K562 (cell line): ENCODE measurements around the gene URAD. TPM values are rescaled to one million over a fixed set of nuclear protein-coding genes. Genes with fewer than 3 reads are reported as not detected.

ENCODE experiments used
- ATAC-seq: fragments of 200-7000 bp; cut with Tn5 transposase; 3 replicates; pipeline ENCODE4 v1.9.1; 2020; ENCODE audit warnings: moderate library complexity
- BruUV-seq: library from RNA; stranded (reverse); fragments of 400-500 nt; replicated peaks from 2 replicates; lab custom pipeline; 2021; lab: Mats Ljungman, UMichigan
- CTCF ChIA-PET: fragments of 300-600 bp; formaldehyde crosslinking; extraction: SDS; loops from one replicate; lab custom pipeline; 2021; ENCODE audit warnings: low intra/inter-chr PET ratio; lab: Yijun Ruan, JAX
- POLR2A ChIA-PET: fragments of 300-600, 350-650 bp; sonication (Branson Sonifier 250); formaldehyde crosslinking; extraction: SDS; loops from one replicate; lab custom pipeline; 2021; ENCODE audit warnings: antibody characterized with exemption, inconsistent platforms; lab: Yijun Ruan, JAX
- DNase-seq, 4 experiments: peaks; one replicate each; pipeline versions ENCODE4 v3.0.0 to v3.0.0-alpha.2; 2011 to 2018; ENCODE audit warnings: low spot score in 3 of 4, mixed read lengths in 3 of 4; ENCODE audit errors: extremely low read depth in 1 of 4
- FAIRE-seq: peaks from 2 replicates; lab custom pipeline; 2011; peaks lifted over from hg19 to GRCh38; lab: Jason Lieb, UNC
- H2AFZ ChIP-seq: 2 replicates; pipeline ENCODE4 v1.6.0; 2011; ENCODE audit warnings: low read depth, low read length, control low read depth, inconsistent platforms
- H3K27ac ChIP-seq: fragments of 200-600 bp; 3 replicates; pipeline ENCODE4 v1.8.0; 2011; ENCODE audit warnings: low read depth, mild to moderate bottlenecking, control low read depth, inconsistent platforms, low read length, moderate library complexity, mixed read lengths; ENCODE audit errors: extremely low read depth
- H3K27me3 ChIP-seq, 2 experiments: fragments of 300-600 bp in 1 of 2; 2 replicates in 1 of 2; 3 replicates in 1 of 2; pipeline versions ENCODE4 v1.6.0 to v1.8.0; 2011; ENCODE audit warnings: inconsistent platforms in 2 of 2, low read length in 2 of 2, mild to moderate bottlenecking in 1 of 2, mixed read lengths in 1 of 2, moderate library complexity in 1 of 2; ENCODE audit not compliant: control insufficient read depth in 2 of 2, insufficient read depth in 2 of 2
- H3K36me3 ChIP-seq: fragments of 300-600 bp; 3 replicates; pipeline ENCODE4 v1.8.0; 2011; ENCODE audit warnings: mild to moderate bottlenecking, low read length, inconsistent platforms; ENCODE audit not compliant: control insufficient read depth, insufficient read depth
- H3K4me1 ChIP-seq, 2 experiments: fragments of 200-600 bp in 1 of 2; replicated peaks in 1 of 2; 2 replicates in 1 of 2; 3 replicates in 1 of 2; pipeline versions ENCODE4 v1.5.1 to v1.8.0; 2011; ENCODE audit warnings: inconsistent platforms in 2 of 2, low read length in 2 of 2, mild to moderate bottlenecking in 1 of 2, mixed read lengths in 1 of 2, moderate library complexity in 1 of 2; ENCODE audit not compliant: control insufficient read depth in 2 of 2, insufficient read depth in 2 of 2
- H3K4me2 ChIP-seq: 2 replicates; pipeline ENCODE4 v1.6.1; 2011; ENCODE audit warnings: low read length, control low read depth, inconsistent platforms, mixed read lengths; ENCODE audit not compliant: insufficient read depth
- H3K4me3 ChIP-seq: fragments of 200-600 bp; sonication (generic), shearing (Covaris generic); 2 replicates; pipeline ENCODE4 v1.5.1; 2016; ENCODE audit warnings: control low read depth, inconsistent platforms
- H3K79me2 ChIP-seq: fragments of 200-600 bp; 3 replicates; pipeline ENCODE4 v1.8.0; 2011; ENCODE audit warnings: low read length, inconsistent platforms; ENCODE audit not compliant: control insufficient read depth, insufficient read depth
- H3K9ac ChIP-seq, 2 experiments: 2 replicates each; pipeline versions ENCODE4 v1.6.0 to v1.6.1; 2011; ENCODE audit warnings: low read depth in 2 of 2, low read length in 2 of 2, control low read depth in 1 of 2, inconsistent platforms in 1 of 2, mild to moderate bottlenecking in 1 of 2, mixed read lengths in 1 of 2; ENCODE audit not compliant: insufficient read depth in 1 of 2
- H3K9me1 ChIP-seq: one replicate; pipeline ENCODE4 v1.6.0; 2011; ENCODE audit warnings: inconsistent platforms, mild to moderate bottlenecking, low read length, moderate library complexity; ENCODE audit not compliant: control insufficient read depth, insufficient read depth
- H3K9me3 ChIP-seq: replicated peaks from 2 replicates; pipeline ENCODE4 v1.5.1; 2011; ENCODE audit warnings: low read depth, low read length, inconsistent platforms; ENCODE audit not compliant: control insufficient read depth, insufficient read depth
- H4K20me1 ChIP-seq: replicated peaks from 2 replicates; pipeline ENCODE4 v1.6.1; 2011; ENCODE audit warnings: low read length, inconsistent platforms, mixed read lengths; ENCODE audit not compliant: control insufficient read depth, insufficient read depth
- CBFA2T2 ChIP-seq: fragments of 450-650 bp; conservative IDR thresholded peaks from 2 replicates; pipeline ENCODE4 v1.6.1; 2017; ENCODE audit warnings: mild to moderate bottlenecking
- DACH1 ChIP-seq: fragments of 450-650 bp; IDR thresholded peaks from 2 replicates; pipeline ENCODE4 v1.6.1; 2018; ENCODE audit not compliant: partially characterized antibody
- HNRNPK ChIP-seq: fragments of 200-400 bp; formaldehyde crosslinking; IDR thresholded peaks from one replicate; pipeline ENCODE4 v1.6.1; 2018; ENCODE audit warnings: mild to moderate bottlenecking, low read depth, low read length; ENCODE audit not compliant: poor library complexity, severe bottlenecking
- NCOA1 ChIP-seq: fragments of 450-650 bp; IDR thresholded peaks from 2 replicates; pipeline ENCODE4 v1.6.1; 2016; ENCODE audit warnings: low read depth
- SNIP1 ChIP-seq: fragments of 450-650 bp; IDR thresholded peaks from 2 replicates; pipeline ENCODE4 v1.7.1; 2017; ENCODE audit warnings: low read depth, mild to moderate bottlenecking
- SP1 ChIP-seq: sonication (generic); formaldehyde crosslinking; IDR thresholded peaks from 2 replicates; pipeline ENCODE4 v1.8.1; 2022; ENCODE audit warnings: mild to moderate bottlenecking, missing genetic modification reagents
- ZEB2 ChIP-seq: fragments of 450-650 bp; IDR thresholded peaks from 2 replicates; pipeline ENCODE4 v1.6.1; 2016
- ZNF280B ChIP-seq: fragments of 250-450 bp; sonication (Bioruptor Pico); IDR thresholded peaks from 2 replicates; pipeline ENCODE4 v1.5.1; 2021; ENCODE audit warnings: mild to moderate bottlenecking
- ZSCAN29 ChIP-seq: fragments of 450-650 bp; IDR thresholded peaks from 2 replicates; pipeline ENCODE4 v1.6.1; 2017
- in situ Hi-C: fragments of 300-500 bp; cut with MboI; formaldehyde crosslinking; loops from 4 replicates; pipeline ENCODE4 v1.15.0; 2018; ENCODE audit warnings: inconsistent platforms, mixed read lengths
- intact Hi-C: fragments of 100-400 bp; cut with micrococcal nuclease; formaldehyde crosslinking; loops from 2 replicates; pipeline ENCODE4 v1.14.2; 2022
- polyA plus RNA-seq, 8 experiments: library from polyadenylated mRNA; depleted of rRNA in 4 of 8; stranded (reverse) in 5 of 8; unstranded in 3 of 8; fragments of >200 nt; fragmentation: Nextera tagmentation in 2 of 8; fragmentation: Illumina TruSeq in 1 of 8; extraction: Ambion mirVana in 2 of 8; extraction: Trizol in 1 of 8; gene quantifications; 2 replicates each; pipeline versions ENCODE4 v1.2.1 to v1.2.3, GENCODE V29; 2011 to 2014; ENCODE audit warnings: inconsistent platforms in 1 of 8, missing spikeins in 1 of 8
- total RNA-seq, 7 experiments: library from RNA; depleted of rRNA in 6 of 7; stranded (reverse); fragments of >200 nt in 6 of 7; fragmentation: Illumina TruSeq in 2 of 7; extraction: Trizol in 2 of 7; gene quantifications; 2 replicates each; pipeline versions ENCODE4 v1.2.1 to v1.2.3, GENCODE V29; 2011 to 2021; ENCODE audit warnings: low replicate concordance in 1 of 7
- TF ChIP-seq, protein P1 (sequence below): IDR thresholded peaks from 2 replicates; pipeline ENCODE4 v1.6.1; 2012; ENCODE audit warnings: low read depth, low read length, improper control_type of control experiment, borderline replicate concordance

Gene URAD
- total and polyA plus RNA-seq, 9 of the 15 experiments (the other 6 are each of a cell fraction or from before 2014, with no cell fraction given) = not detected

- Histone ChIP-seq H4K20me1 (no peaks in the 10 kb centered on the region), H3K4me3 (no peak overlapping the region), H3K9me1 (no peaks in the 10 kb centered on the region), H3K9ac (no peak overlapping the region), H2AFZ (no peak overlapping the region), H3K27ac (no peak overlapping the region), H3K36me3 (no peaks in the 10 kb centered on the region), H3K4me1 (no peaks in the 10 kb centered on the region)
- ATAC-seq = no peak
- POLR2A ChIA-PET = no interaction called here
- BruUV-seq = no TSS peak
- no peak for TF ChIP-seq CBFA2T2
- no peak for TF ChIP-seq ZEB2
- TF ChIP-seq, protein P1, sequence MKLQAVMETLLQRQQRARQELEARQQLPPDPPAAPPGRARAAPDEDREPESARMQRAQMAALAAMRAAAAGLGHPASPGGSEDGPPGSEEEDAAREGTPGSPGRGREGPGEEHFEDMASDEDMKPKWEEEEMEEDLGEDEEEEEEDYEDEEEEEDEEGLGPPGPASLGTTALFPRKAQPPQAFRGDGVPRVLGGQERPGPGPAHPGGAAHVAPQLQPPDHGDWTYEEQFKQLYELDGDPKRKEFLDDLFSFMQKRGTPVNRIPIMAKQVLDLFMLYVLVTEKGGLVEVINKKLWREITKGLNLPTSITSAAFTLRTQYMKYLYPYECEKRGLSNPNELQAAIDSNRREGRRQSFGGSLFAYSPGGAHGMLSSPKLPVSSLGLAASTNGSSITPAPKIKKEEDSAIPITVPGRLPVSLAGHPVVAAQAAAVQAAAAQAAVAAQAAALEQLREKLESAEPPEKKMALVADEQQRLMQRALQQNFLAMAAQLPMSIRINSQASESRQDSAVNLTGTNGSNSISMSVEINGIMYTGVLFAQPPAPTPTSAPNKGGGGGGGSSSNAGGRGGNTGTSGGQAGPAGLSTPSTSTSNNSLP = no peak
- no peak for TF ChIP-seq HNRNPK
- TF ChIP-seq SNIP1 = no peak
- TF ChIP-seq ZNF280B (CRISPR knock-in tag) = no peak
- TF ChIP-seq SP1 (CRISPR knock-in tag) = no peak
- no peak for TF ChIP-seq ZSCAN29
- no peak for TF ChIP-seq DACH1
- TF ChIP-seq NCOA1 = no peak
- TF ChIP-seq, all 486 proteins: peak for 0
- in situ Hi-C loops (no loop called here), intact Hi-C loops (no loop called here)
- DNase-seq (no peak), FAIRE-seq (no peak)
- Histone ChIP-seq H3K9me3 (no peaks in the 10 kb centered on the region), H3K27me3 (peaks cover 7 to 28% of the 10 kb centered on the region in 2 experiments; a peak in 4 of 5 replicates), H3K79me2 (no peaks in the 10 kb centered on the region), H3K4me2 (no peak overlapping the region)
- CTCF ChIA-PET = no interaction called here
These were observed 38.6 kb upstream of the URAD start for GRCh38 chr13:28027071-28027470.
